Activated T-helper 1 cell treated with anti-CD3 and anti-CD28 coated beads, Interleukin-12 subunit alpha, Interleukin-12 subunit beta, Interleukin-2, Interleukin-4 antibody, amounts not matched to agents 30 ng/mL and 10 ng/mL and 1 ng/mL, durations not matched to agents 14 hours and 24 hours and 36 hours (primary cell): ENCODE measurements around the gene KIF22. TPM values are rescaled to one million over a fixed set of nuclear protein-coding genes. Genes with fewer than 3 reads are reported as not detected.
A peak's percentile ranks its signal among the peaks of the same experiment; 100 is the strongest.
"Not testable (repeated sequence)": the region's sequence is repeated elsewhere in the genome, so short reads cannot be mapped to it uniquely, and the experiment has no call there.

Experiments used
- DNase-seq: peaks from one replicate; pipeline ENCODE4 v3.0.0; 2021; ENCODE audit warnings: low spot score
- H3K27ac Mint-ChIP-seq: one replicate; pipeline ENCODE4 v1.8.0; 2021; ENCODE audit warnings: mild to moderate bottlenecking, mixed read lengths
- H3K27me3 Mint-ChIP-seq: one replicate; pipeline ENCODE4 v1.8.0; 2022; ENCODE audit warnings: mild to moderate bottlenecking, moderate library complexity, mixed read lengths; ENCODE audit not compliant: insufficient read depth
- H3K36me3 Mint-ChIP-seq: one replicate; pipeline ENCODE4 v1.8.0; 2021; ENCODE audit warnings: low read depth, mixed read lengths
- H3K4me1 Mint-ChIP-seq: one replicate; pipeline ENCODE4 v1.8.0; 2021; ENCODE audit warnings: low read depth, mixed read lengths
- H3K4me3 Mint-ChIP-seq: one replicate; pipeline ENCODE4 v1.8.0; 2021; ENCODE audit warnings: mild to moderate bottlenecking, moderate library complexity, mixed read lengths
- H3K9me3 Mint-ChIP-seq: one replicate; pipeline ENCODE4 v1.8.0; 2021; ENCODE audit warnings: mixed read lengths
- intact Hi-C: fragments of 100-400 bp; cut with micrococcal nuclease; formaldehyde crosslinking; loops from one replicate; pipeline ENCODE4 v1.15.1; 2024
- total RNA-seq: library from RNA; stranded (reverse); gene quantifications from 2 replicates; pipeline ENCODE4 v1.2.3, GENCODE V29; 2022

Gene KIF22
- total RNA-seq, 1 donor from 2014 or later, result 140 TPM

- Mint-ChIP-seq H3K27ac (peak overlapping the region; percentile 97), H3K9me3 (no peaks in the 10 kb centered on the region), H3K36me3 (peaks cover 30% of the 10 kb centered on the region), H3K4me1 (peaks cover 41% of the 10 kb centered on the region), H3K4me3 (peak overlapping the region; percentile 99), H3K27me3 (no peaks in the 10 kb centered on the region)
- intact Hi-C loops, result loop anchor here (2.0 to 5.0 kb wide), 3 partner anchors 53 to 970 kb away; partner anchors contain the start of gene ATXN2L
- DNase-seq, result no peak
Measured at GRCh38 chr16:29791845-29792807, 1.6 kb downstream of the KIF22 start.

DNA sequence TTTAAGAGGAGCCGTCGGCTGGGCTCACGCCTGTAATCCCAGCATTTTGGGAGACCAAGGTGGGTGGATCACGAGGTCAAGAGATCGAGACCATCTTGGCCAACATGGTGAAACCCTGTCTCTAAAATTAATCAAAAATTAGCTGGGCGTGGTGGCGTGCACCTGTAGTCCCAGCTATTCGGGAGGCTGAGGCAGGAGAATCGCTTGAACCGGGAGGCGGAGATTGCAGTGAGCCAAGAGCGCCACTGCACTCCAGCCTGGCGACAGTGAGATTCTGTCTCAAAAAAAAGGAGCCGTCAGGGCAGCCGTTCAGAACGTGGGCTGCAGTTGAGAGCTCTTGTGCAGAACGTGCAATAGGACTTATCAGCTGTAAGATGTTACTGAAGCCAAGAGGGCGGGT is 2.6 kb downstream of the KIF22 start:
- Mint-ChIP-seq H3K4me3 (peak overlapping the region; percentile 99), H3K4me1 (peaks cover 41% of the 10 kb centered on the region), H3K27ac (peak overlapping the region; percentile 49), H3K36me3 (peaks cover 38% of the 10 kb centered on the region)
- not testable (repeated sequence) for H3K27me3 Mint-ChIP-seq, H3K9me3 Mint-ChIP-seq, DNase-seq
- intact Hi-C loops, result loop anchor here (5.0 kb wide), 1 partner anchor 971 kb away; the partner anchor contains the start of gene ATXN2L

DNA sequence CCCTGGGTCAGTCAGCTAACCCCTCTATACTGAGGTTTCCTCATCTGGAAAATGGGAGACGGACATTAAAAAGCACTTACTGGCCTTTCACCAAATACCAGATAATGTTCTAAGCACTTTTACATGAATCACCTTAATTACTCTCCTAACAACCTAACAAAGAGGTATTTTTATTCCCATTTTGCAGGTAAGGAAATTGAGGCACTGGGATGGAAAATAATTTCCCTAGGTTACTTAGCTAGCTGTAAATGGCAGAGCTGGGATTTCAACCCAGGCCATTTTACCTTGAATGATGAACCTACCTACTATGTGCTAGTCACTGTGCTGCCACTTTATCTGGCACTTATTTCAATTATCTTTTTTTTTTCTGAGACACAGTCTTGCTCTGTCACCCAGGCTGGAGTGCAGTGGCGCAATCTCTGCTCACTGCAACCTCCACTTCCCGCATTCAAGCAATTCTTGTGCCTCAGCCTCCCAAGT is 3.7 kb downstream of the KIF22 start:
- DNase-seq, result no peak
- H3K9me3 Mint-ChIP-seq, result no peaks in the 10 kb centered on the region
- no peak overlapping the region for H3K4me3 Mint-ChIP-seq
- H3K27ac Mint-ChIP-seq, result peak overlapping the region; percentile 13
- intact Hi-C loops, result loop anchor here (5.0 kb wide), 1 partner anchor 972 kb away; the partner anchor contains the start of gene ATXN2L
- peaks cover 41% of the 10 kb centered on the region for H3K4me1 Mint-ChIP-seq
- H3K27me3 Mint-ChIP-seq, result no peaks in the 10 kb centered on the region
- H3K36me3 Mint-ChIP-seq, result peaks cover 49% of the 10 kb centered on the region

DNA sequence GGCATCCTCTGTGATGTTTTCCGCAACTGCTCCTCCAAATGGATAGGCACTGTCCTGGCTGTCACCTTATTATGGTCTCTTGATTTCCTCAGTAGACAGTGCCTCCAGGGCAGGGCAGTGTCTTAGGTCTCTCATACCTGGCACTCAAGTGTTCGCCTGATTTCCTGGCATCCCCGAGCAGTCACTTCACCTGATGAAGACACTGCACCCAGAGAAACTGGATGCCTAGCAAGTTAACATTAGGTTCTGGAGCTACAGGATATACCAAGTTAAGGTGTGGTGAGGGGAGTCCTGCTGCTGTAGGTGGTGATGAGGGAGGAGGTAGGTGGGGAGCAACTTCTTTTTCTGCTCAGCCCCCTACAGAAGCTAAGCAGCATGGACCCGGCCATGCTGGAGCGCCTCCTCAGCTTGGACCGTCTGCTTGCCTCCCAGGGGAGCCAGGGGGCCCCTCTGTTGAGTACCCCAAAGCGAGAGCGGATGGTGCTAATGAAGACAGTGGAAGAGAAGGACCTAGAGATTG is 11.9 kb downstream of the KIF22 start:
- no peak for DNase-seq
- intact Hi-C loops, result no loop called here
- Mint-ChIP-seq H3K27ac (peak overlapping the region; percentile 53), H3K4me3 (peak overlapping the region; percentile 63), H3K9me3 (no peaks in the 10 kb centered on the region), H3K4me1 (peaks cover 26% of the 10 kb centered on the region), H3K27me3 (no peaks in the 10 kb centered on the region), H3K36me3 (peaks cover 51% of the 10 kb centered on the region)

GRCh38 chr16:29804020-29804419 is 13.5 kb downstream of the KIF22 start:
- Mint-ChIP-seq H3K36me3 (peaks cover 47% of the 10 kb centered on the region), H3K27ac (peak overlapping the region; percentile 94), H3K4me1 (peaks cover 37% of the 10 kb centered on the region), H3K27me3 (no peaks in the 10 kb centered on the region), H3K9me3 (no peaks in the 10 kb centered on the region), H3K4me3 (peak overlapping the region; percentile 100)
- no peak for DNase-seq
- intact Hi-C loops, result loop anchor here (2.0 kb wide), 1 partner anchor 17 kb away; the partner anchor contains the start of gene MVP

DNA sequence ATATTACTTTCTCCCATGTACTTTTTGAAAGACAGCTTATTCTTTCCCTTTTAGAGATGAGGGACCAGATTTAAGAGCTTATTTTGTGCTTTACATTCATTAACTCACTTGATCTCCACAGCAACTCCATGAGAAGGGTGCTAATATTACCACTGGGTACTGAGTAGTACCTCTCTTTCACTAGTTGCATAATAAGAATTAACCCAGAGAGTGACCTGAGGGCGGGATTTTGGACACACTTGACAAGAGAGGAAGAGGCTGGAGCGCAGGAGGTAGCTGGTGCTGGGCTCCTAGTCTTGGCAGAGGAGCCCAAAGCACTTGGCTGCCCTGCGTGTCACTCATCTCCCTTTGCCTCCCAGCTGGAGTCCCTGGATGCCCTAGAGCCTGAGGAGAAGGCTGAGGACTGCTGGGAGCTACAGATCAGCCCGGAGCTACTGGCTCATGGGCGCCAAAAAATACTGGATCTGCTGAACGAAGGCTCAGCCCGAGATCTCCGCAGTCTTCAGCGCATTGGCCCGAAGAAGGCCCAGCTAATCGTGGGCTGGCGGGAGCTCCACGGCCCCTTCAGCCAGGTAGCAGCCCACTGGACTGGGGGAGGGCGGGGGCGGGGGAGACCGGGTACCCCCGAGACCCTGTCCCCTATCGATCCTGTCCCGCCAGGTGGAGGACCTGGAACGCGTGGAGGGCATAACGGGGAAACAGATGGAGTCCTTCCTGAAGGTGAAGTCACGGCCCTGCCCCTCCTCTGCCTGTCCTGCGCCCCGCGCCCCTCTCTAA is 14.1 kb downstream of the KIF22 start:
- Mint-ChIP-seq H3K36me3 (peaks cover 43% of the 10 kb centered on the region), H3K27me3 (no peaks in the 10 kb centered on the region), H3K9me3 (no peaks in the 10 kb centered on the region), H3K4me1 (peaks cover 38% of the 10 kb centered on the region), H3K4me3 (peak overlapping the region; percentile 100), H3K27ac (peak overlapping the region; percentile 100)
- intact Hi-C loops, result loop anchor here (1.0 to 5.0 kb wide), 14 partner anchors 12 to 982 kb away; partner anchors contain the start of genes ALDOA, ATXN2L, C16orf54 and C16orf92
- DNase-seq, result no peak

- Mint-ChIP-seq H3K4me1 (peaks cover 41% of the 10 kb centered on the region), H3K36me3 (peaks cover 48% of the 10 kb centered on the region), H3K4me3 (peak overlapping the region; percentile 100), H3K27ac (peak overlapping the region; percentile 100), H3K27me3 (no peaks in the 10 kb centered on the region), H3K9me3 (no peaks in the 10 kb centered on the region)
- peak; percentile 97 for DNase-seq
- intact Hi-C loops, result loop anchor here (1.0 to 5.0 kb wide), 14 partner anchors 11 to 983 kb away; partner anchors contain the start of genes ALDOA, ATXN2L, C16orf54 and C16orf92
Measured at GRCh38 chr16:29805232-29806098, 14.9 kb downstream of the KIF22 start.

DNA sequence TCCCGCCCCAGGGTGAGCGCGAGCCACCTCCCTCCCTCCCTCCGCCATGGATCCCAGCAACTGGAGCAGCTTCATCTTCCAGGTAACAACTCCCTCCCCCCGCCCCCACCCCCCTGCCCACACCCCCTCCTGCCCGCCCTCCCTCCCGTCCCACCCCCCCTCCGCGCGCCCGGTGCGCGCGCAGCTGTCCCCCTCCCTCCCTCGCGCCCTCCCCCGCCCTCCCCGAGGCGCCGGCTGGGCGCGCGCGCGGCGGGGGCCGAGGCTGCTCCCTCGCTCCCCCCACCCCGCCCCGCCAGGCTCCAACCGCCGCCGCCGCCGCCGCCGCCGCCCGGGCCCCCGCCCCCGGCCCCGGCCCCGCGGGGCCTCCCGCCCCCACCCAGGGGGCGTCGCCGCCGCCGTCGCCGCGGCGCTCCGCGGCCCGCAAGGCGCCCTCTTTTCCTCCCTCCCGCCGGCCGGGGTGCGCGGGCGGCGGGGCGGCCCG is 15.6 kb downstream of the KIF22 start, which contains the start of gene MAZ:
Gene MAZ, plus strand, starts transcription at position 431 of the 481 bp plus-strand sequence. CDS start 173 bp downstream, outside the sequence.
- H3K4me3 Mint-ChIP-seq, result peak within 1 kb of the TSS; percentile 100
- peak; percentile 67 for DNase-seq
- no peaks in the 10 kb centered on the region for H3K27me3 Mint-ChIP-seq
- peak within 1 kb of the TSS; percentile 100 for H3K27ac Mint-ChIP-seq
- H3K9me3 Mint-ChIP-seq, result no peaks in the 10 kb centered on the region
- peaks cover 48% of the 10 kb centered on the region for H3K4me1 Mint-ChIP-seq
- peaks cover 50% of the 10 kb centered on the region for H3K36me3 Mint-ChIP-seq
- intact Hi-C loops, result loop anchor here (5.0 kb wide), 9 partner anchors 59 to 984 kb away; partner anchors contain the start of genes ALDOA, ATXN2L, C16orf54 and C16orf92

- Mint-ChIP-seq H3K27ac (peak overlapping the region; percentile 94), H3K4me3 (peak overlapping the region; percentile 90), H3K4me1 (peaks cover 55% of the 10 kb centered on the region), H3K36me3 (peaks cover 44% of the 10 kb centered on the region), H3K27me3 (no peaks in the 10 kb centered on the region), H3K9me3 (no peaks in the 10 kb centered on the region)
- intact Hi-C loops, result loop anchor here (5.0 kb wide), 9 partner anchors 60 to 985 kb away; partner anchors contain the start of genes ALDOA, ATXN2L, C16orf54 and C16orf92
- DNase-seq, result peak; percentile 48
Measured at GRCh38 chr16:29806641-29807425, 16.3 kb downstream of the KIF22 start.

DNA sequence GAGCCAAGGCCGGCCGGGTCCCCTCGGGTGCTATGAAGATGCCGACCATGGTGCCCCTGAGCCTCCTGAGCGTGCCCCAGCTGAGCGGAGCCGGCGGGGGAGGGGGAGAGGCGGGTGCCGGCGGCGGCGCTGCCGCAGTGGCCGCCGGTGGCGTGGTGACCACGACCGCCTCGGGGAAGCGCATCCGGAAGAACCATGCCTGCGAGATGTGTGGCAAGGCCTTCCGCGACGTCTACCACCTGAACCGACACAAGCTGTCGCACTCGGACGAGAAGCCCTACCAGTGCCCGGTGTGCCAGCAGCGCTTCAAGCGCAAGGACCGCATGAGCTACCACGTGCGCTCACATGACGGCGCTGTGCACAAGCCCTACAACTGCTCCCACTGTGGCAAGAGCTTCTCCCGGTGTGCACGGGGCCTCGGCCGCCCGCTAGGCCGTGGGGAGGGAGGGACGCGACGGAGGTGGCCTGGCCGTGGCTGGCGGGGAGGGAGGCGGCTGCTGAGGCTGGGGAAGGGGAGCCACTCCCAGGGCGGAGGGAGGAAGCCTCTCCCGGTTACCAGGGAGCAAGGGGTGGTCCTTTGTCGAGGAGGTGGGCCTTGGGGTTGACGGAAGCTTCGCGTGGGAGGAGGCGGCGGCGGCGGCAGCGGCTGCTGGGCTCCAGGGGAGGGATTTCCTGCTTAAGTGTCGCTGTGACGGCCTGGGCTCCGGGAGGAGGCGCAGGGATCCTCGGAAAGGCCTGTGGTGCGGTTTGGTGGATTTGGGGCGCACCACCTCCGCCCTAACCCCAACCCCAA is 17.1 kb downstream of the KIF22 start:
- no peaks in the 10 kb centered on the region for H3K9me3 Mint-ChIP-seq
- H3K27ac Mint-ChIP-seq, result peak overlapping the region; percentile 94
- peak overlapping the region; percentile 90 for H3K4me3 Mint-ChIP-seq
- H3K36me3 Mint-ChIP-seq, result peaks cover 39% of the 10 kb centered on the region
- intact Hi-C loops, result loop anchor here (1.0 to 5.0 kb wide), 12 partner anchors 18 to 985 kb away; partner anchors contain the start of genes ALDOA, ATXN2L, C16orf54 and C16orf92
- peaks cover 51% of the 10 kb centered on the region for H3K4me1 Mint-ChIP-seq
- peak; percentile 85 for DNase-seq
- H3K27me3 Mint-ChIP-seq, result no peaks in the 10 kb centered on the region
